BLaER1 treated with 17β-estradiol and CSF1 and Interleukin-3, amounts not matched to agents 10 nM and 100 nM (cell line): ENCODE results near the gene FOXRED2.
"Not testable (repeated sequence)": the region's sequence is repeated elsewhere in the genome, so short reads cannot be mapped to it uniquely, and the experiment has no call there.

Experiments used
- H3K27ac ChIP-seq, 11 experiments: shearing (Covaris generic); formaldehyde crosslinking; 2 replicates each; pipeline ENCODE4 v1.8.1; 2022
- H3K27me3 ChIP-seq, 11 experiments: shearing (Covaris generic); formaldehyde crosslinking; 2 replicates each; pipeline ENCODE4 v1.8.1; 2022
- H3K36me3 ChIP-seq, 11 experiments: shearing (Covaris generic); formaldehyde crosslinking; 2 replicates each; pipeline ENCODE4 v1.8.1; 2022
- H3K4me1 ChIP-seq, 10 experiments: shearing (Covaris generic); formaldehyde crosslinking; 2 replicates each; pipeline ENCODE4 v1.8.1; 2022
- H3K4me2 ChIP-seq, 11 experiments: shearing (Covaris generic); formaldehyde crosslinking; 2 replicates each; pipeline ENCODE4 v1.8.1; 2022
- H3K4me3 ChIP-seq, 10 experiments: shearing (Covaris generic); formaldehyde crosslinking; 2 replicates each; pipeline ENCODE4 v1.8.1; 2022
- H3K9ac ChIP-seq, 11 experiments: shearing (Covaris generic); formaldehyde crosslinking; 2 replicates each; pipeline ENCODE4 v1.8.1; 2022
- H3K9me3 ChIP-seq, 11 experiments: shearing (Covaris generic); formaldehyde crosslinking; replicated peaks in 1 of 11; 2 replicates each; pipeline ENCODE4 v1.8.1; 2022
- H4K20me1 ChIP-seq, 11 experiments: shearing (Covaris generic); formaldehyde crosslinking; 2 replicates each; pipeline ENCODE4 v1.8.1; 2022
- Cebpa-rat ChIP-seq, 11 experiments: shearing (Covaris generic); IDR thresholded peaks; 2 replicates each; pipeline ENCODE4 v1.8.1; 2022

Gene FOXRED2

DNA sequence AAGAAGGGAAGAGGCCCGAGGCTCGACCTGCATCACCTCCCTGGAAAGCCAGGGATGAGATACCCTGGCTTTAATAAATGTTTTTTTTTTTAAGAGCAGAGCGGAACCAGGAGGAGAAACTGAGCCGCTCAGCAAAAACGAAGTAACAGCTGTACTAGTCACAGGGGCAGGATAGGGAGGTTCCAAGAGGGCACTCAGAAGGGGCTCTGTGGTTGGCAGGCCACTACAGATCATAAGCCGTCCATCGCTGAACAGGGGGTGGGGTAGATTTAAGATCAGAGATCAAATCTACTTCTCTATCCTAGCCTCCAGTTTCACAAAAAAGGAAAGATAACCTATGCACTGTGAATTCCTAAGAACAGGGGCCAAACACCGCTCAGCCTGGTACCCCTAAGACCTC is 21.5 kb upstream of the FOXRED2 start:
- Histone ChIP-seq H3K27me3 (no peaks in the 10 kb centered on the region), H4K20me1 (peaks cover 30 to 50% (median 49%) of the 10 kb centered on the region in 11 experiments; a peak in 20 of 22 replicates), H3K9ac (peak overlapping the region; percentile 91 to 96 (median 93)), H3K27ac (peak overlapping the region; percentile 87 to 96 (median 92)), H3K4me2 (peak overlapping the region; percentile 87 to 99 (median 97)), H3K4me3 (peak overlapping the region; percentile 72 to 94 (median 84)), H3K36me3 (peaks cover 36 to 47% (median 44%) of the 10 kb centered on the region in 11 experiments), H3K9me3 (peaks cover 0 to 4% (median 0%) of the 10 kb centered on the region in 11 experiments; a peak in 1 of 22 replicates), H3K4me1 (peaks cover 21 to 35% (median 23%) of the 10 kb centered on the region in 10 experiments)
- TF ChIP-seq Cebpa-rat (IDR thresholded peaks at IDR 0.05), result no peak

DNA sequence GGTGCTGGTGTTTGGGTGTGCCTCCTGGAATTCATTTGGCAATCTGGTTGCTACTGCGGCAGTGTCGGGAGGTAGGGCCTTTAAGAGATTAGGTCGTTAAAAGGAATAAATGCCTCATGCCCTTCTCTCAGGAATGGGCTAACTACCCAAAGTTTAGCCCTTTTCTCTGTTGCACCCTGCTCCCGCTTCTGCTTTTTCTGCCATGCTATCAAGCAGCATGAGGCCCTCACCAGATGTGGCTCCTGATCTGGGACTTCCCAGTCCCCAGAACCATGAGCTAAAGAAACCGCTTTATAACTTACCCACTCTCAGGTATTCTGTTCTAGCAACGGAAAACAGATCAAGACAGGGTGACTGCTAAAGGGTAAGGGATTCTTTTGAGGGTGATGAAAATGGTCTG is 15.8 kb upstream of the FOXRED2 start:
- Histone ChIP-seq H3K36me3 (peaks cover 89 to 100% (median 100%) of the 10 kb centered on the region in 11 experiments), H3K9me3 (no peaks in the 10 kb centered on the region), H3K4me2 (peak overlapping the region in 1 of 11 experiments; percentile 9; a peak in 1 of 22 replicates), H3K4me3 (no peak overlapping the region), H4K20me1 (peaks cover 62 to 100% (median 99%) of the 10 kb centered on the region in 11 experiments; a peak in 21 of 22 replicates), H3K27me3 (no peaks in the 10 kb centered on the region), H3K4me1 (peaks cover 12 to 70% (median 34%) of the 10 kb centered on the region in 10 experiments), H3K27ac (no peak overlapping the region), H3K9ac (no peak overlapping the region; a peak in 1 of 22 replicates)
- TF ChIP-seq Cebpa-rat (IDR thresholded peaks at IDR 0.05), result no peak

DNA sequence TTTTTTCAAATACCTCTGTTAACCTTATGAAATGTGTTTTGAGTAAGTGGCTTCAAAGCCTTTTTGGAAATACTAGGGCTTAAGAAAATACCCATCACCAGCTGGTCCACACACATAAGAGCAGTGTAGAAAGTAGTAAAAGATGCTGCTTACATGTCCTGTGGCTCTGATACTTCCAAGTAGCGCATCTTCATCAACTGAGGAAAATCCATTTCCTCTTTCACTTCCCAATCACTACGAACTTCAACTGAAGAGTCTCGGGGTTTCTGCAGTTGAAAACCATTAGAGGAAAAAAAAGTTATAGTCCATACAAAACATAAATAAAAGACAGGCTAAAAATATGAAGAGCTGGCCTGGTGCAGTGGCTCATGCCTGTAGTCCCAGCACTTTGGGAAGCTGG is 13.6 kb upstream of the FOXRED2 start:
- H3K27me3 ChIP-seq, result no peaks in the 10 kb centered on the region
- H3K9me3 ChIP-seq, result no peaks in the 10 kb centered on the region
- H3K36me3 ChIP-seq, result peaks cover 96 to 100% (median 100%) of the 10 kb centered on the region in 11 experiments
- H3K4me2 ChIP-seq, result peak overlapping the region in 7 of 11 experiments; percentile 25 to 81 (median 61); a peak in 13 of 22 replicates
- peaks cover 0 to 52% (median 23%) of the 10 kb centered on the region in 10 experiments; a peak in 14 of 20 replicates for H3K4me1 ChIP-seq
- H3K27ac ChIP-seq, result peak overlapping the region in 4 of 11 experiments; percentile 27 to 46 (median 30); a peak in 5 of 22 replicates
- H4K20me1 ChIP-seq, result peaks cover 42 to 99% (median 96%) of the 10 kb centered on the region in 11 experiments; a peak in 21 of 22 replicates
- H3K9ac ChIP-seq, result peak overlapping the region in 2 of 11 experiments; percentile 9 to 13; a peak in 3 of 22 replicates
- no peak for TF ChIP-seq Cebpa-rat (IDR thresholded peaks at IDR 0.05)
- no peak overlapping the region for H3K4me3 ChIP-seq

DNA sequence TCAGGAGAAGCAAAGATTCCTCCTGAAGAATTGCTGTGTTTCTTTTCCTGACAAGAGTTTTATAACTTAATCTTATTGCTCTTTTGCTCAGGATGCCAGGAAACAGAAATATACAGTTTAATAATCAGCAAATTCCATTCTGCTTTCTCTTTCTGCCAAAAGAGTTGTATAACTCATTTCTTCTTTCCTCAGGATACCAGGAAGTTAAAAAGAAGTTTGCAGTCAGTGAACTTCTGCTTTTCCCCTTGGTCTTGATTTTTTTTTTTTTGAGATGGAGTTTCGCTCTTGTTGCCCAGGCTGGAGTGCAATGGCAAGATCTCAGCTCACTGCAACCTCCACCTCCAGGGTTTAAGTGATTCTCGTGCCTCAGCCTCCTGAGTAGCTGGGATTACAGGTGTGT is 13.1 kb upstream of the FOXRED2 start:
- H3K4me3 ChIP-seq, H3K27me3 ChIP-seq, H3K9me3 ChIP-seq: not testable (repeated sequence)
- peak overlapping the region in 6 of 11 experiments; percentile 1 to 46 (median 31); a peak in 9 of 22 replicates for H3K27ac ChIP-seq
- H4K20me1 ChIP-seq, result peaks cover 40 to 99% (median 96%) of the 10 kb centered on the region in 11 experiments; a peak in 21 of 22 replicates
- peak overlapping the region in 7 of 11 experiments; percentile 25 to 81 (median 61); a peak in 13 of 22 replicates for H3K4me2 ChIP-seq
- H3K4me1 ChIP-seq, result peaks cover 0 to 55% (median 23%) of the 10 kb centered on the region in 10 experiments; a peak in 14 of 20 replicates
- peaks cover 96 to 100% (median 100%) of the 10 kb centered on the region in 11 experiments for H3K36me3 ChIP-seq
- peak overlapping the region in 2 of 11 experiments; percentile 6 to 27; a peak in 1 of 22 replicates for H3K9ac ChIP-seq

DNA sequence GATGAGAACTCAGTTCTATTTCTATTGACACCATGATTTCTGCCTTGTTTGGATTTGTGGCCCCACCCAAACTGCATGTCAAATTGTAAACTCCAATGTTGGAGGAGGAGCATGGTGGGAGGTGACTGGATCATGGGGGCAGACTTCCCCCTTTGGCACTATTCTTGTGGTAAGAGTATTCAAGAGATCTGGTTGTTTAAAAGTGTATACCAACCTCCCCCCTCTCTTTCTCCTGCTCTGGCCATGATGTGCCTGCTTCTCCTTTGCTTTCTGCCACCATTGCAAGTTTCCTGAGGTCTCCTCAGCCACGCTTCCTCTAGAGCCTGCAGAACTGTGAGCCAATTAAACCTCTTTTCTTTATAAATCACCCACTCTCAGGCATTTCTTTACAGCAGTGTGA is 7.9 kb upstream of the FOXRED2 start:
- no peak for TF ChIP-seq Cebpa-rat (IDR thresholded peaks at IDR 0.05)
- Histone ChIP-seq H3K4me1 (peaks cover 0 to 41% (median 4%) of the 10 kb centered on the region in 10 experiments; a peak in 14 of 20 replicates), H4K20me1 (peaks cover 39 to 99% (median 89%) of the 10 kb centered on the region in 11 experiments; a peak in 21 of 22 replicates), H3K9me3 (no peaks in the 10 kb centered on the region), H3K27me3 (no peaks in the 10 kb centered on the region), H3K4me3 (no peak overlapping the region), H3K9ac (peak overlapping the region in 1 of 11 experiments; percentile 16; a peak in 1 of 22 replicates), H3K36me3 (peaks cover 95 to 100% (median 100%) of the 10 kb centered on the region in 11 experiments), H3K27ac (no peak overlapping the region; a peak in 1 of 22 replicates), H3K4me2 (peak overlapping the region in 1 of 11 experiments; percentile 32; a peak in 1 of 22 replicates)

DNA sequence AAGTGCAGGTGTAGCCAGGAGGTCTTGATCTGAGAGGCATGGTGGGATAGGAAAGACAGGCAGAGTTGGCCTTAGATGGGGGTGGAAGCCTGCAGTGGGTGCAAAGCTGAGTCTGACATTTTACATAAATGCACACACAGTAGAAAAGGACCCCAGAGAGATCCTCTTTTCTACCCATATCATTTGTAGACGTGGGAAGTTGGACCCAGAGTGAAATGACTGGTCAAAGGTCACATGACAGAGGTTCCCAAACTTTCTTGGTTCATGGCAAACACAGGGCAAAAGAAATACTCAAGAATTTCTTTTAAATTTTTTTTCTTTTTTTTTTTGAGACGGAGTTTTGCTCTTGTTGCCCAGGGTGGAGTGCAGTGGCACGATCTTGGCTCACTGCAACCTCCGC is 6.2 kb upstream of the FOXRED2 start:
- Histone ChIP-seq H4K20me1 (peaks cover 21 to 81% (median 71%) of the 10 kb centered on the region in 11 experiments; a peak in 21 of 22 replicates), H3K4me1 (peaks cover 0 to 40% (median 0%) of the 10 kb centered on the region in 10 experiments; a peak in 6 of 20 replicates), H3K4me3 (no peak overlapping the region), H3K9me3 (no peaks in the 10 kb centered on the region), H3K4me2 (no peak overlapping the region), H3K27ac (no peak overlapping the region), H3K36me3 (peaks cover 78 to 89% (median 87%) of the 10 kb centered on the region in 11 experiments), H3K9ac (no peak overlapping the region; a peak in 1 of 22 replicates), H3K27me3 (no peaks in the 10 kb centered on the region)
- no peak for TF ChIP-seq Cebpa-rat (IDR thresholded peaks at IDR 0.05)

DNA sequence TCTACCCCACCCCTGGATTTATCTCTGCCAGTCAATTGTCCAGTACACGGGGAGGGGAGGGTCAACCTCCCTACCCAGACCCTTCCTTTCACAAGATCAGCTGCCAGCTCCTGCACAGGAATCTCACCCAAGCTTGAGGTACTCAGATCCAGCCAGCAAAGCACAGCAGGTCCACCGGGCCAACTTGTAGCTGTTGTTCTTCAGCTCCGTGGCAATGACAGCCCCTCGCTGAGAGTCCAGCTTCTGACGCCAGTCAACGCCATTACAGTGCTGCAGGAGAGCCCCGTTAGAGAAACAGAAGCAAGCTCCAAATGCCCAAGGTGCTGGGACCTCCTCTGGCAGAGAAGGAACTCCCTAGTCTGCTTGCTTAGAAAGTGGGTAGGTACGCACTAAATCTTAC is 5.5 kb upstream of the FOXRED2 start:
- Histone ChIP-seq H3K4me2 (no peak overlapping the region), H3K9ac (no peak overlapping the region), H4K20me1 (peaks cover 20 to 75% (median 65%) of the 10 kb centered on the region in 11 experiments; a peak in 20 of 22 replicates), H3K4me3 (no peak overlapping the region), H3K4me1 (peaks cover 2 to 43% (median 4%) of the 10 kb centered on the region in 10 experiments), H3K27ac (no peak overlapping the region), H3K27me3 (no peaks in the 10 kb centered on the region), H3K9me3 (no peaks in the 10 kb centered on the region), H3K36me3 (peaks cover 72 to 82% (median 80%) of the 10 kb centered on the region in 11 experiments)
- TF ChIP-seq Cebpa-rat (IDR thresholded peaks at IDR 0.05), result no peak

DNA sequence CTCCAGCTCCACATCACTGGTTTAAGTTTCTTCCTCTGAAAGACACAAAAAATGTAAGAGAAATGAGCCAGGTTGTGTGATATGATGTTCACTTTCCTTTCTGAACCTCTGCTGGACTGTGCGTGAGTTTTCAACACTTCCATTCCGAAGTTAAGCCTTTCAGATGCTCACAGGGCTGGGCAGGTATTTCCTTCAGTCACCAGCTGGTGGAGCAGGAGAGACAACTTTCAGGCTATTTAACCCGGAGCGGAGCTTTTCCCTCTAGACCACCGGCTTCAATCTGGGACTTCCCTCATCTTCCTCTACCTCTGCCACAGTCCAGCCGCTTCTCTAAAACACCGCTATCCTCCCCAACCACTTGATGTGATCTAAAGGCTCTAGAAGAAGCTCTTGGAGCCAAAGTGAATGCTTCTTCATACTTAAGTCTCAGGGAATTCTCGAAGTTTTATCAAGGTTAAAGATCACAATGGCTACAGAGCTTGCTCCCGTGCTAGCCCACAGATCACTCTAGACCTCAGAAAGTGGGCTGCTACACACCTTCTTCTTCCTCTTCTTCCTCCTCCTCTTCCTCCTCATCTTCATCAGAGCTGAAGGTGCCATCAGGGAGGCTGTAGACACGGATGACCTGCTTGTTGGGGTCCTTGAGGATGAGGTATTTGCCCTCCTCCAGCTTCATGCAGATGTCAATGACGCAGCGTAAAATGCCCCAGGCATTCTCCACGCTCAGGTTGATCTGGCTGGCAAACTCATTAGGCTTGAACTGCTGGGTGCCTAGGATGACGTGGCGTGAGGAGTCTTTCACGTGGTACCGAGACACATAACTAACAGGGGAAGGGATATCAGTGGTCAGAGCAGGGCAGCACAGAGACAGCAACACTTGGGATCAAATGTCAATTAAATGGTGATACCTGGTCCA is 4.4 kb upstream of the FOXRED2 start:
- Histone ChIP-seq H3K4me3 (no peak overlapping the region), H3K9me3 (0 out of 22 replicates have a peak, but pooled peaks cover 0 to 1% (median 0%) of the 10 kb centered on the region in 11 experiments), H3K27me3 (no peaks in the 10 kb centered on the region), H3K27ac (peak overlapping the region in 2 of 11 experiments; percentile 44; a peak in 4 of 22 replicates), H3K9ac (0 out of 22 replicates have a peak overlapping the region, but pooled peaks of 1 of the 11 experiments have one; percentile 3), H3K4me1 (peaks cover 11 to 51% (median 13%) of the 10 kb centered on the region in 10 experiments), H3K36me3 (peaks cover 61 to 71% (median 69%) of the 10 kb centered on the region in 11 experiments), H4K20me1 (peaks cover 18 to 64% (median 54%) of the 10 kb centered on the region in 11 experiments; a peak in 19 of 22 replicates), H3K4me2 (no peak overlapping the region)
- no peak for TF ChIP-seq Cebpa-rat (IDR thresholded peaks at IDR 0.05)
